ENCODE measurements around the gene MAVS.

The MAVS gene

GRCh38 chr20:3854462-3854871 is 7.8 kb downstream of the MAVS start:
- Histone ChIP-seq H2AFZ (ENCODE audit: low read depth, low read length, severe bottlenecking) (no peak overlapping the region), H3K36me3 (ENCODE audit: low read length) (no peaks in the 10 kb centered on the region; the same call in 1 of the 2 replicates), H3K9ac (ENCODE audit: low read length) (no peak overlapping the region), H3K4me2 (ENCODE audit: low read depth, low read length, poor library complexity, severe bottlenecking) (no peak overlapping the region), H3K27ac (ENCODE audit: low read depth, low read length) (no peak overlapping the region), H3K9me3 (ENCODE audit: insufficient read depth, low read length) (no peaks in the 10 kb centered on the region), H4K20me1 (ENCODE audit: low read depth, low read length) (no peaks in the 10 kb centered on the region), H3K9me2 (replicated peaks; ENCODE audit: insufficient read depth, low read length) (no peaks in the 10 kb centered on the region), H3F3A (ENCODE audit: insufficient read depth) (no peaks in the 10 kb centered on the region), H3K4me3 (ENCODE audit: insufficient read depth, low read length, poor library complexity, severe bottlenecking) (no peak overlapping the region), H3K27me3 (ENCODE audit: low read length) (no peaks in the 10 kb centered on the region), H3K79me2 (ENCODE audit: insufficient read depth, low read length) (peaks cover 3% of the 10 kb centered on the region; the same call in 1 of the 2 replicates)
- TF ChIP-seq CTCF (IDR thresholded peaks at IDR 0.05; ENCODE audit: insufficient read depth, low read length, poor library complexity, severe bottlenecking) (no peak), EZH2phosphoT487 (conservative IDR thresholded peaks at IDR 0.05; ENCODE audit: low read length) (no peak)

- Histone ChIP-seq H3F3A (ENCODE audit: insufficient read depth) (no peaks in the 10 kb centered on the region), H3K27ac (ENCODE audit: low read depth, low read length) (no peak overlapping the region), H3K36me3 (ENCODE audit: low read length) (peaks cover 6% of the 10 kb centered on the region), H3K4me2 (ENCODE audit: low read depth, low read length, poor library complexity, severe bottlenecking) (no peak overlapping the region), H3K79me2 (ENCODE audit: insufficient read depth, low read length) (no peaks in the 10 kb centered on the region), H3K27me3 (ENCODE audit: low read length) (no peaks in the 10 kb centered on the region), H3K4me3 (ENCODE audit: insufficient read depth, low read length, poor library complexity, severe bottlenecking) (no peak overlapping the region), H3K9me2 (replicated peaks; ENCODE audit: insufficient read depth, low read length) (no peaks in the 10 kb centered on the region), H2AFZ (ENCODE audit: low read depth, low read length, severe bottlenecking) (no peak overlapping the region), H3K9me3 (ENCODE audit: insufficient read depth, low read length) (no peaks in the 10 kb centered on the region), H3K9ac (ENCODE audit: low read length) (no peak overlapping the region), H4K20me1 (ENCODE audit: low read depth, low read length) (no peaks in the 10 kb centered on the region)
- TF ChIP-seq CTCF (IDR thresholded peaks at IDR 0.05; ENCODE audit: insufficient read depth, low read length, poor library complexity, severe bottlenecking) (no peak), EZH2phosphoT487 (conservative IDR thresholded peaks at IDR 0.05; ENCODE audit: low read length) (no peak)
Observed at GRCh38 chr20:3857405-3857804, 10.8 kb downstream of the MAVS start.

GRCh38 chr20:3858689-3859088 is 12.1 kb downstream of the MAVS start:
- no peaks in the 10 kb centered on the region for H3K27me3 ChIP-seq (ENCODE audit: low read length)
- no peak overlapping the region for H3K4me3 ChIP-seq (ENCODE audit: insufficient read depth, low read length, poor library complexity, severe bottlenecking)
- no peak for TF ChIP-seq CTCF (IDR thresholded peaks at IDR 0.05; ENCODE audit: insufficient read depth, low read length, poor library complexity, severe bottlenecking)
- TF ChIP-seq EZH2phosphoT487 (conservative IDR thresholded peaks at IDR 0.05; ENCODE audit: low read length): no peak
- no peak overlapping the region for H3K9ac ChIP-seq (ENCODE audit: low read length)
- H2AFZ ChIP-seq (ENCODE audit: low read depth, low read length, severe bottlenecking): no peak overlapping the region
- H3K4me2 ChIP-seq (ENCODE audit: low read depth, low read length, poor library complexity, severe bottlenecking): no peak overlapping the region
- no peak overlapping the region for H3K27ac ChIP-seq (ENCODE audit: low read depth, low read length)
- H3K36me3 ChIP-seq (ENCODE audit: low read length): peaks cover 8% of the 10 kb centered on the region
- H3K9me3 ChIP-seq (ENCODE audit: insufficient read depth, low read length): no peaks in the 10 kb centered on the region
- H3F3A ChIP-seq (ENCODE audit: insufficient read depth): no peaks in the 10 kb centered on the region
- no peaks in the 10 kb centered on the region for H3K79me2 ChIP-seq (ENCODE audit: insufficient read depth, low read length)
- no peaks in the 10 kb centered on the region for H3K9me2 ChIP-seq (replicated peaks; ENCODE audit: insufficient read depth, low read length)
- H4K20me1 ChIP-seq (ENCODE audit: low read depth, low read length): no peaks in the 10 kb centered on the region
